ENCODE data around the gene CRTAP.
A peak's percentile ranks its signal among the peaks of the same experiment; 100 is the strongest.
"Not testable (repeated sequence)": the region's sequence is repeated elsewhere in the genome, so short reads cannot be mapped to it uniquely, and the experiment has no call there.

CRTAP gene

GRCh38 chr3:33113772-33114621 is at the start of gene CRTAP:
Gene CRTAP, plus strand, starts transcription at chr3:33114014. Its CDS starts 64 bp downstream, at chr3:33114078.
- DNase-seq: peak; percentile 94

- no peak for DNase-seq
Measured at GRCh38 chr3:33064929-33065328, 48.9 kb upstream of the CRTAP start.

- no peak for DNase-seq
Measured at GRCh38 chr3:33067484-33067883, 46.3 kb upstream of the CRTAP start.

GRCh38 chr3:33069862-33070261 is 44.0 kb upstream of the CRTAP start:
- DNase-seq: not testable (repeated sequence)

- DNase-seq: no peak
Measured at GRCh38 chr3:33071181-33071580, 42.6 kb upstream of the CRTAP start.

DNA sequence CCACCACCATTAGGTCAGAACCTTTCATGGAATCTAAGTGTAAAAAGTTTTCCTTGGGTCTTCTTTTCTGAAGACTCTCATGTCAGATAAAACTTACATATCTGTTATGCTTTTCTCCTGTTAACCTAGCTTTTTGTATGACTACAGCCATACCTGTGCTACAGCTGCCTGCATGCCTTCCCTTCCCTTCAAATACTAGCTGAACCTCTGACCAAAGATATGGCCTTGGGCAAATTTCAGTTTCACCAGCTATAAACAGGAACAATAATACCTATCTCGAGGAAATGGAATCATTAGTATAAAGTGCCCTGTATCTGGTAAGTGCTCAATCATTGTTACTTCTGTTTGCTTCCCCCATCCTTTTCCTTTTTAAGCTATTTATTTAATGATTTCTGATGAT is 41.9 kb upstream of the CRTAP start:
- DNase-seq: no peak

DNA sequence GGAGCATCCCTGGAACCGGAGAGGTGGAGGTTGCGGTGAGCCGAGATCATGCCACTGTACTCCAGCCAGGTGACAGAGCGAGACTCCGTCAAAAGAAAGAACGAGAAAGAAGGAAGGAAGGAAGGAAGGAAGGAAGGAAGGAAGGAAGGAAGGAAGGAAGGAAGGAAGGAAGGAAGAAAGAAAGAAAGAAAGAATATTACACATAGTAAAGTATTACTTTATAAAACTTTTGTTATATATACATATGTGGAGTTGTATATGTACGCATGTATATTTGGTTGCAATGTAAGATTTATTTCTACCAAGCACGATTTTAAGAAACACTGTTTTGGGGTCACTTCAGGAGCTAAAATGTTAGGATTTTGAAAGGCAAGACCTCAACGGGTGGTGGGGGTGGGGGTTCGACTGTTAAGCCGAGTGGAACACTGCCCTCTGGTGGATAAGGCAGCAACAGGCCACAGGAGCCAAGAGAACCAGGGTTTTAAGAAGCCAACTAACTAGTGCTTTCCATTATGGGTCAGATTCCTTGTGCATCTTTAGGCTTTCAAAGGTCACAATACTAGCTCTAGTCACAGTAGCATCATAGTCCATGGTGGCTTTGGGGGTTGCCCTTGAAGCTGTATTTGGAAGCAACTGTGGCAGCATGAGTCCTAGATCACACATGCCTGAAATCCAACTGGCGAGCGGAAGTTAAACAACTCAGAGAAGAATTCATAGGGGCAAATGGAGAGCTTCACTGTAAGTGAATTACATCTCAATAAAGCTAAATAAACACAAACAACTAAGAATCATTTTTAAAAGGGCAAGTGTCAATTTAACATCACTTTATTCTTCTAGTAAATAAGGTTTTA is 39.4 kb upstream of the CRTAP start:
- peak; percentile 76 for DNase-seq

GRCh38 chr3:33075995-33076394 is 37.8 kb upstream of the CRTAP start:
- no peak for DNase-seq

GRCh38 chr3:33076952-33077351 is 36.9 kb upstream of the CRTAP start:
- DNase-seq: no peak

GRCh38 chr3:33077976-33078375 is 35.8 kb upstream of the CRTAP start:
- no peak for DNase-seq

DNA sequence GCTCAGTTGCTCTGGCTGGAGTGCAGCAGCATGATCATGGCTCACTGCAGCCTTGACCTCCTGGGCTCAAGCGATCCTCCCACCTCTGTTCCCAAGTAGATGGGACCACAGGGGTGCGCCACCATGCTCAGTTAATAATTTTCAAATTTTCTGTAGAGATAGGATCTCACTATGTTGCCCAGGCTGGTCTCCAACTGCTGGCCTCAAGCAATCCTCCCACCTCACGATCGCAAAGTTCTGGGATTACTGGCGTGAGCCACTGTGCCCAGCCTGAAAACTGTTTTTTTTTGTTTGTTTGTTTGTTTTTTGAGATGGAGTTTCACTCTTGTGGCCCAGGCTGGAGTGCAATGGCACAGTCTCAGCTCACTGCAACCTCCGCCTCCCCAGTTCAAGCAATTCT is 34.0 kb upstream of the CRTAP start:
- DNase-seq: not testable (repeated sequence)

- no peak for DNase-seq
Measured at GRCh38 chr3:33081812-33082211, 32.0 kb upstream of the CRTAP start.

DNA sequence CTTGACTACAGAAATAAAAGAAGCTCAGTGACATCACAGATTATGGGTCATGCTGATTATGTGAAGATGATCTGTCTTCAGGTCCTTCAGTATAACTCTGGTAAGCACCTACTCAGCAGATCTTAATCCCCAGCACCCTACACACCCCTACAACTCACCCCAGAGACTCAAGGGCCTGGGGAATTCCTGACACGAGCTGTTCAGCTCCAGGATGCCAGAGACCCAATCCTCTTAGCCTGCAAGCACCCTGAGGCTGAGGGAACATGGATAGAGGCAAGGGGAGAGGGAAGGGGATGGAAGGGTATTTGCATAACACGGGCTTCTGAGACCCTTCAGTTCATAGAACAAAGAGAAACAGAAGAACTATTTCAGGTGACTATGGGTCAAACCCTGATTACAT is 29.9 kb upstream of the CRTAP start:
- DNase-seq: no peak

GRCh38 chr3:33088691-33089090 is 25.1 kb upstream of the CRTAP start:
- no peak for DNase-seq

GRCh38 chr3:33089515-33089914 is 24.3 kb upstream of the CRTAP start:
- no peak for DNase-seq

DNA sequence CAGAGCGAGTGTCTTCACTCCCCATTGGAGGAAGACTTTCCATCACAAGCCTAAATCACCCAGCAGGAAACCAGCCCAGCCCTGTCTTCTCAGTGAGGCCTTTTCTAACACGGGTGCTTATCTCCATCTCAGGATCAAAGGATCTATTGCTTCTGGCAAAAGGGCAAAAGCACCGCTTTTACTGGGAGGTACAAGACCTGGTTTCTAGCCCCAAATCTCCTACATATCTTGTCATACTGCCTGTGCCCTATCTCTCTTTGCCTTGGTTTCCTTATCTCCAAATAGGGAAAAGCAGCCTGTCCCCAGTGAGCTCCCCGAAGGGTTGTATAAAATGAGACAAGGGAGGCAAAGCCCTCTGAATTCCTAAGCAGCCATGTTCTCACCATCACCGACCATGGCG is 22.1 kb upstream of the CRTAP start:
- no peak for DNase-seq

GRCh38 chr3:33092496-33093254 is 21.1 kb upstream of the CRTAP start:
- no peak for DNase-seq

DNA sequence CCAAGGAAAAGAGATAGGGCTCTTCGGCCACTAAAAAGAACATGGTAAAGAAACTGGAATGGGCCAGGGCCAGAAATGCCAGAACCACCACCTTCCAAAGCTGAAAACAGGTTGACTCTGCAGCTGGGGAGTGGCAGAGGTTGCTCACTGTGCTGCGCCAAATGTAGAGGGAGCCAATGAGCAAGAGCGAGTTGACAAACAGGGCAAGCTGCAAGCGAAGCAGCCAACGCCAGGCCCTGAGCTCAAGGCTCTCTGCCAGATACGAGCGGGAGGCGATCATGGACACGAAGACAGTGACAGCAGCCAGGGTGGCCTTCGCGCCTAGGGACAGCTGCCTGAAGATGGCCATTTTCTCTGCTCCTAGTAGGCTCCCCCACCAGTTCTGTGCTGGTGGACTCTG is 20.0 kb upstream of the CRTAP start:
- DNase-seq: no peak

GRCh38 chr3:33095436-33095835 is 18.4 kb upstream of the CRTAP start:
- DNase-seq: no peak

DNA sequence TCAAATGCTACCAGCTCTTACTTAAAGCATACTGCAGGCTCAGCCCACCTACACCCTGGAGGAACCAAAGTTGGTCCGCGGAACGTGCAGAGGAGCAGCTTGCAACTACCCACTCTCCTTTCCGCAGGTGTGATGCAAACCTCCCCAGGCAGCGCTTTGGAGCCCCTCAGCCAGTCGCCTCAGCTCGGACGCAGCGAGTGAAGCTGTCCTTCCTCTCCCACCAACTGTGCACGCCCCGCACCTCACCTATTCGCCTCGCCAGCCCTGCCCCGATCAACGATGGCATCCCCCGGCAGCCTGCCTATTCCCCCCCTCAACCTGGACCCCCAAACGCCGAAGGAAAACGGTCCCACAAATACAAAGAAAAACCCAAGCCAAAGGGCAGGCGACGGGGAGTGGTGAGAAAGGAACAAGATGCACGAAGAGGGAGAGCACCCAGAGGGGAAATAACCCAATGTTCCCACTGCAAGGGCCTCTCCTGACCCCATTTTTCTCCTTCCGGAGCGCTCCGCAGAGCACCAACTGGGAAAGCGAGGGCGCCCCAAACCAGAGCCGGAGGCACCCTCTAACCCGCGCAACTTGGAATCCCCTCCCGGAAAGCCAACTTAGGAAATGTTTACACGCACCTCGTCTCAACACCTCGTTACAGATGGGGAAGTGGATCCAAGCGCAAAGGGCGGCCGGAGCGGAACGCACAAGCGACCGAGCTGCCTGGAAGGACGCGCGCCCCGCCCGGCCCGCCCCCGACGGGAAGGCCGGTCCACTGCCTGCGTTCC is 17.5 kb upstream of the CRTAP start:
- peak; percentile 77 for DNase-seq

DNA sequence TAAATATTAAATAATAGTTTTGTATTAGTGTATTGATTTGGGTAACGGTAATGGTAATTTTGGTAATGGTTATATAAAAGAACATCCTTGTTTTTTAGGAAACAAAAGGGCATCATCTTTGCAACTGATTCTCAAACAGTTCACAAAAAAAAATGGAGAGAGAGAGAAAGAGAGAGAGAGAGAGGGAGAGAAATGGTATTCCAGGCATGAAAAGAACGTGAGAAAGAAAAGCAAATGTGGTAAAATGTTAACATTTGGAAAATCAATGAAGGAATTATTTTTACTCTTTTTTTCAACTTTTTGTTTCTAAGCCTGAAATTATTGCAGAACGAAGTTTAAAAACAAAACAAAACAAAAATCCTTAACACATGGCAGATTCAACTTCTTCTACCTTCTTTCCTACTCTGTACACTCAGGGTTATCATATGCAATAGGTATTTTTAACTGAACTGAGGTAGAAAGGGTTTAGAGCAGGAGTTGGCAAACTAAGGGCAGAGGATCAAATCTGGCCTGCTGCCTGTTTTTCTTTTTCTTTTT is 14.6 kb upstream of the CRTAP start:
- no peak for DNase-seq

DNA sequence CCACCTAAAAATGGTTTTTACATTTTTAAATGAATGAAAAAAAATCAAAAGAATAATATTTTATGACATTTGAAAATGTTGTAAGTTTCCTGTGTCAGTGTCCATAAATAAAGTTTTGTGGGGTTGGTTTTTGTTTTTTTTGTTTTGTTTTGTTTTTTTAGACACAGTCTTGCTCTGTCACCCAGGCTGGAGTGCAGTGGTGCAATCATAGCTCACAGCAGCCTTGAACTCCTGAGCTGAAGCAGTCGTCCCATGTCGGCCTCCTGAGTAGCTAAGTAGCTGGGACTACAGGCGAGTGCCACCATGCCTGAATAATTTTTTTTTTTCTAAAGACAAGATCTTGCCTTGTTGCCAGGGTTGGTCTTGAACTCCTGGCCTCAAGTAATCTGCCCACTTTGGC is 14.1 kb upstream of the CRTAP start:
- no peak for DNase-seq

Data from activated CD8-positive, alpha-beta memory T cell treated with anti-CD3 and anti-CD28 coated beads, Interleukin-2, amount 50 U/mL, for 48 hours (primary cell).